NT2/D1 (cell line): ENCODE data around the gene NCR3LG1.
"Not testable (repeated sequence)": the region's sequence is repeated elsewhere in the genome, so short reads cannot be mapped to it uniquely, and the experiment has no call there.

ENCODE experiments used
- YY1 ChIP-seq: IDR thresholded peaks from 2 replicates; pipeline ENCODE4 v1.6.1; 2011; ENCODE audit not compliant: insufficient read length, insufficient read depth
- ZNF274 ChIP-seq: IDR thresholded peaks from 2 replicates; pipeline ENCODE4 v1.6.1; 2011; ENCODE audit warnings: mild to moderate bottlenecking, low read depth, low read length

DNA sequence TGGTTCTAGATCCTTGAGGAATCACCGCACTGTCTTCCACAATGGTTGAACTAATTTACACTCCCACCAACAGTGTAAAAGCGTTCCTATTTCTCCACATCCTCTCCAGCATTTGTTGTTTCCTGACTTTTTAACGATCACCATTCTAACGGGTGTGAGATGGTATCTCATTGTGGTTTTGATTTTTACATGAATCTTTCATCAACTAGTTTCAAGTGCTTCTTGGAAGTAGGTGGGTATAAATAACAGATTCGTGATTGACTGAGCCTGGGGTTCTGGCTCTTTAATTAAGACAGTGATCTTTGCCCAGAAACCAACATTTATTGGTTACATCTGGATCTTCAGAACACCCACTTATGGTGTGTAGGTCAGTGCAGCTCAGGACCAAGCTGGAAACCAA lies 74.6 kb downstream of the NCR3LG1 start:
- TF ChIP-seq ZNF274, YY1: not testable (repeated sequence)
